Natural killer cell (primary cell): Measurements from ENCODE around the gene ATP2B1. TPM values are rescaled to one million over a fixed set of nuclear protein-coding genes. Genes with fewer than 3 reads are reported as not detected.

Source experiments
- ATAC-seq, 3 donors: fragments of 150-1000 bp in 2 of 3; fragments of 200-7000 bp in 1 of 3; cut with Tn5 transposase; 1 replicate in 1 of 3; 2 replicates in 2 of 3; pipeline ENCODE4 v1.10.0; 2021; ENCODE audit warnings: mild to moderate bottlenecking in 2 of 3, moderate library complexity in 2 of 3
- DNase-seq, 2 donors: peaks; one replicate each; pipeline versions ENCODE4 v3.0.0 to v3.0.0-alpha.2; 2013 to 2021; ENCODE audit warnings: mixed read lengths in 1 of 2
- H3K27ac ChIP-seq: one replicate; pipeline ENCODE4 v1.5.1; 2013; ENCODE audit warnings: mild to moderate bottlenecking, low read length
- H3K27me3 ChIP-seq: one replicate; pipeline ENCODE4 v1.6.1; 2013; ENCODE audit warnings: low read length; ENCODE audit not compliant: control insufficient read depth, insufficient read depth
- H3K36me3 ChIP-seq: one replicate; pipeline ENCODE4 v1.6.1; 2013; ENCODE audit warnings: low read length; ENCODE audit not compliant: control insufficient read depth, insufficient read depth
- H3K4me1 ChIP-seq: one replicate; pipeline ENCODE4 v1.6.1; 2013; ENCODE audit warnings: low read length; ENCODE audit not compliant: control insufficient read depth, insufficient read depth
- H3K4me3 ChIP-seq: one replicate; pipeline ENCODE4 v1.5.1; 2013; ENCODE audit warnings: low read length
- H3K9me3 ChIP-seq: one replicate; pipeline ENCODE4 v1.6.1; 2013; ENCODE audit warnings: low read length; ENCODE audit not compliant: control insufficient read depth, insufficient read depth
- H3K27ac Mint-ChIP-seq, 2 donors: one replicate each; pipeline ENCODE4 v1.8.0; 2022; ENCODE audit warnings: mild to moderate bottlenecking in 2 of 2, mixed read lengths in 2 of 2, moderate library complexity in 1 of 2
- H3K27me3 Mint-ChIP-seq, 2 donors: one replicate each; pipeline ENCODE4 v1.8.0; 2022; ENCODE audit warnings: low read depth in 2 of 2, mixed read lengths in 2 of 2
- H3K36me3 Mint-ChIP-seq: one replicate; pipeline ENCODE4 v1.8.0; 2022; ENCODE audit warnings: mixed read lengths
- H3K4me1 Mint-ChIP-seq, 2 donors: one replicate each; pipeline ENCODE4 v1.8.0; 2022; ENCODE audit warnings: mixed read lengths in 2 of 2
- H3K4me3 Mint-ChIP-seq: one replicate; pipeline ENCODE4 v1.8.0; 2022; ENCODE audit warnings: mild to moderate bottlenecking, moderate library complexity, mixed read lengths
- H3K9me3 Mint-ChIP-seq, 2 donors: one replicate each; pipeline ENCODE4 v1.8.0; 2022; ENCODE audit warnings: mixed read lengths in 2 of 2
- CTCF ChIP-seq: fragments of 200-600 bp; IDR thresholded peaks from one replicate; pipeline ENCODE4 v1.8.0; 2022; ENCODE audit warnings: antibody characterized with exemption
- WGBS: methylation state at CpG from one replicate; pipeline ENCODE4 v1.1.7; 2013; ENCODE audit warnings: missing lambda C conversion rate; ENCODE audit not compliant: insufficient coverage; 5-methylcytosine and 5-hydroxymethylcytosine counted together
- intact Hi-C: fragments of 100-400 bp; cut with micrococcal nuclease; formaldehyde crosslinking; loops from one replicate; pipeline ENCODE4 v1.14.2; 2022
- total RNA-seq, 4 donors: library from RNA; stranded (reverse); fragments of 120-200 nt in 1 of 4; gene quantifications; one replicate each; pipeline versions ENCODE4 v1.2.3 to v1.2.4, GENCODE V29; 2013 to 2022

ATP2B1 gene
- total RNA-seq, 3 donors from 2014 or later (not counting 1 experiment from before 2014, with no cell fraction given), result 87.8 to 97.6 (median 97.3) TPM

- peaks cover 36% of the 10 kb centered on the region for H3K36me3 ChIP-seq
Measured at GRCh38 chr12:89618113-89618862, 90.3 kb downstream of the ATP2B1 start.

GRCh38 chr12:89610366-89610765, 98.3 kb downstream of the ATP2B1 start:
- peaks cover 52% of the 10 kb centered on the region for H3K36me3 ChIP-seq
- no peak for TF ChIP-seq CTCF
- Mint-ChIP-seq H3K4me1 (peaks cover 7 to 18% of the 10 kb centered on the region in 2 donors), H3K36me3 (peaks cover 12% of the 10 kb centered on the region), H3K27ac (peak overlapping the region in 1 of 2 donors; percentile 9), H3K4me3 (no peak overlapping the region), H3K27me3 (no peaks in the 10 kb centered on the region), H3K9me3 (no peaks in the 10 kb centered on the region)
- DNase-seq, result no peak
- WGBS, result 96% methylated on average over 3 of the region's 3 CpGs
- no peaks in the 10 kb centered on the region for H3K4me1 ChIP-seq
- H3K27me3 ChIP-seq, result no peaks in the 10 kb centered on the region
- no peak overlapping the region for H3K27ac ChIP-seq
- H3K4me3 ChIP-seq, result no peak overlapping the region
- intact Hi-C loops, result no loop called here
- ATAC-seq, result no peak
- H3K9me3 ChIP-seq, result no peaks in the 10 kb centered on the region

More at GRCh38 chr12:89618113-89618862, 90.3 kb downstream of the ATP2B1 start:
- peak; percentile 78 to 90 (median 78) for ATAC-seq
- intact Hi-C loops, result no loop called here
- Histone ChIP-seq H3K4me1 (peaks cover 2% of the 10 kb centered on the region), H3K27me3 (no peaks in the 10 kb centered on the region), H3K27ac (no peak overlapping the region), H3K4me3 (no peak overlapping the region), H3K9me3 (no peaks in the 10 kb centered on the region)
- no peaks in the 10 kb centered on the region for H3K36me3 Mint-ChIP-seq
- H3K27ac Mint-ChIP-seq, result peak overlapping the region; percentile 0 to 56
- peak overlapping the region; percentile 10 for H3K4me3 Mint-ChIP-seq
- 4% methylated on average over 2 of the region's 2 CpGs for WGBS
- DNase-seq, result no peak
- H3K4me1 Mint-ChIP-seq, result peaks cover 17 to 21% of the 10 kb centered on the region in 2 donors
- no peaks in the 10 kb centered on the region for H3K27me3 Mint-ChIP-seq
- no peaks in the 10 kb centered on the region for H3K9me3 Mint-ChIP-seq
- no peak for TF ChIP-seq CTCF

- peaks cover 29% of the 10 kb centered on the region for H3K36me3 Mint-ChIP-seq
- no peak for ATAC-seq
- 99% methylated on average over 4 of the region's 5 CpGs for WGBS
Measured at GRCh38 chr12:89603678-89604077, 105.0 kb downstream of the ATP2B1 start.

More at GRCh38 chr12:89603678-89604077, 105.0 kb downstream of the ATP2B1 start:
- Histone ChIP-seq H3K4me1 (no peaks in the 10 kb centered on the region), H3K9me3 (no peaks in the 10 kb centered on the region), H3K27ac (no peak overlapping the region), H3K36me3 (peaks cover 60% of the 10 kb centered on the region), H3K27me3 (no peaks in the 10 kb centered on the region), H3K4me3 (no peak overlapping the region)
- intact Hi-C loops, result no loop called here
- H3K27me3 Mint-ChIP-seq, result no peaks in the 10 kb centered on the region
- no peak for DNase-seq
- TF ChIP-seq CTCF, result no peak
- H3K27ac Mint-ChIP-seq, result no peak overlapping the region
- H3K4me1 Mint-ChIP-seq, result peaks cover under 1 to 4% of the 10 kb centered on the region in 2 donors
- no peak overlapping the region for H3K4me3 Mint-ChIP-seq
- H3K9me3 Mint-ChIP-seq, result no peaks in the 10 kb centered on the region
